Anterior cingulate cortex (tissue), 58 donors: ENCODE results near the gene FBL.
"Not testable (repeated sequence)": the region's sequence is repeated elsewhere in the genome, so short reads cannot be mapped to it uniquely, and the experiment has no call there.

Source experiments
- DNase-seq, 58 donors: peaks; one replicate each; lab custom pipeline; 2025; lab: John Stamatoyannopoulos, UW

Gene FBL

DNA sequence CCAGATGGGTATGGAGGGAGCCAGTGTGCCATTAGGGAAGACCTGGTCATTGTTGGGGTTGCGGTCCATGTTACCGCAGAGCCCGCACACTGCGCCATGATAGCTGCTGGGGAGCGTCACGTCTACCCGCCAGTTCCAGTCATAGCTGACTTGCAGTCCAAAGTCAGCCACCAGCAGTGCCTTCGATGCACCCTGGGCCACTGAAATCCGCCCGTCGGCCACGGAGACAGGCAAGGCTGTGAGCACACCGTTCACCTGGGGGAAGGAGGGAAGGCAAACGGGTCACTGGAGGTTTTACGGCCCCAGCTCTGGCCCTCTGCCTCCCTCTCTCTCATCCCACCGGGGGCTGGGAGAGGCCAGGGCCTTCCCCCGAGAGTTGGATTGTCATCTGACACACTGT lies 31.8 kb upstream of the FBL start:
- DNase-seq = not testable (repeated sequence)

DNA sequence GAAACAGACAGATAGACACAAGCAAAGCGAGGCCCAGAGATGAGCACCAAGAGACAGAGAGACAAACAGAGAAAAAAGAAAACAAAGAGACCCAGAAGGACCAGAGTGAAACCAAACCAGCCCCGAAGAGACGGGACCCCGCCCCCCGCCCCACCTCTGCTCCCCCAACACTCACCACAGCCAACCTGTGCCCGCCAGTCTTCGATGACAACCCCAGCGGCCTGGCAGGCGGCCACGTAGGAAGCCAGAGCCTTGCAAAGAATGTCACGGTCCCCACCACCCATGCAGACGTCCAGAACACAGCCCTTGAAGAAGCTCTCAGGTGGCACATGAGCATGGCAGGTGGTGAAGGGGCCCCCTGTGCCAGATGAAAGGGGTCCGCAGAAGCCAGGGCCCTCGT lies 31.3 kb upstream of the FBL start:
- not testable (repeated sequence) for DNase-seq

DNA sequence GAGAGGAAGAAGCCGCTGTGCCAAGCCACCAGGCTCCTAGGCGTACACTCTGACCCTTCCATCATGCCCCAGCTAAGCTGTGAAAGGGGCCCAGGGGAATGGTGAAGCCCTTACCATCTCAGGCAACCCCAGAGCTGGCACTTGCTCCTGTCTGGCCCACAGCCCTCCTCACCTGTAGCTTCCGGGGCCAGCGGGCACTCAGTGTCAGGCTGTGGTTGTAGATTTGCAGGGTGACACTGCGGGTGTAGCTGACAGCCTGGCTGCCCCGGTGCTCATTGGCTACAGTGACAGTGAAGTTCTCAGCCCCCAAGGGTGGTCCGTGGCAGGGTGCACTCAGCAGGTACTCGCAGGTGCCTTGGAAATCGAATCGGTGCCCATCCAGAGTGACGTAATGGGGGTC lies 30.3 kb upstream of the FBL start:
- not testable (repeated sequence) for DNase-seq

DNA sequence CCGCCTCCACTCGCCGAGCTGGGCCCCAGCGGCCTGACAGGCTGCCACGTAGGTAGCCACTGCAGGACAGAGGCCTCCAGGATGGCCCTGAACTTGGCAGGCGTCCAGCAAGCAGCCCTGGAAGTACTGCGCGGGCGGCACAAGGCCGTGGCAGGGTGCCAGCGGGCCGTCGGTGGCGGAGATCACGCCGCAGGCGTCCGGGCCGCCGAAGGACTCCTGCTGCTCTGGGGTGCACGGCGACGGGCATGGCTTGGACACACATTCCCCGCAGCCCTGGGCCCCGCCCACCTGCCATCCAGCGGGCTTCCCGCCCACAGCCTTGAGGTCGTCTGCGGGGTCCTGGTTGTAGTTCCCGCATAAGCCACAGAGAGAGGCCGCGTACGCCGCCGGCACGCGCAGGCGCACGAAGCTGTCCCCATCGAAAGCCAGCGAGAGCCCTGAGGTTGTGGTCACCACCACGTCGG lies 29.3 kb upstream of the FBL start:
- DNase-seq = not testable (repeated sequence)

DNA sequence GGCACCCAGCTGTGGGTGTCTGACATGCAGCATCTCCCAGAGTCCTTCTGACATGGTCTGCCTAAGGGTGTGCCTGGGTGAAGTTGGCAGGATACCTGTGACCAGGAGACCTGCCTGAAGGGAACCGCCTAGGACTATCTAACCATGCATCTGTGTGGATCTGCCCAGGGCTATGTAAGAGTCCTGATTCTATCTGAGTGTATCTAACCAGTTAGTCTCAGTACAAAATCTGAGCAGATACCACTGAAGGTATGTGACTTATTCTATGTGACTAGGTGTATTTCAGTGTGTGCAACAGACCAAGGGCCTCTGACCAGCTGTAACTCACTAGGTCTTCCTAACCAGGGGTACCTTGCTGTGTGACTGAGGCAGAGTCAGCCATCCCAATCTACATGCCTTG lies 28.2 kb upstream of the FBL start:
- DNase-seq = no peak

DNA sequence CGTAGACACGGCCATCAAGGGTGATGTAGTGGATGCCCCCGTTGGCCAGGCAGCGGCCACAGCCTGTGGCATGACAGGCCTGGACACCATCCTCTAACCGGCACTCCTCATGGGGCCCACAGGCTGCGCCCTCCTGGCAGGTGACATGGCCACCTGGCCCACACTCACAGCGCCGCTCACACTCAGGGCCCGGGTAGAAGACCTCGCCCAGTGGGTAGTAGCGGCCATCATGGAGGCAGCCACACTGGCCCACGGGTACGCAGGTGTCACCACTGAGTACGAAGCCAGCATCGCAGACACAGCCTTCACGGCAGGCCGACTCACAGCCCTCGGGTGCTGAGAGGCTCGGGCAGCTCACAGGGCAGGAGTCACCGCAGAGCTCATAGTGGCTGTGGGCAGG lies 27.2 kb upstream of the FBL start:
- DNase-seq = no peak

DNA sequence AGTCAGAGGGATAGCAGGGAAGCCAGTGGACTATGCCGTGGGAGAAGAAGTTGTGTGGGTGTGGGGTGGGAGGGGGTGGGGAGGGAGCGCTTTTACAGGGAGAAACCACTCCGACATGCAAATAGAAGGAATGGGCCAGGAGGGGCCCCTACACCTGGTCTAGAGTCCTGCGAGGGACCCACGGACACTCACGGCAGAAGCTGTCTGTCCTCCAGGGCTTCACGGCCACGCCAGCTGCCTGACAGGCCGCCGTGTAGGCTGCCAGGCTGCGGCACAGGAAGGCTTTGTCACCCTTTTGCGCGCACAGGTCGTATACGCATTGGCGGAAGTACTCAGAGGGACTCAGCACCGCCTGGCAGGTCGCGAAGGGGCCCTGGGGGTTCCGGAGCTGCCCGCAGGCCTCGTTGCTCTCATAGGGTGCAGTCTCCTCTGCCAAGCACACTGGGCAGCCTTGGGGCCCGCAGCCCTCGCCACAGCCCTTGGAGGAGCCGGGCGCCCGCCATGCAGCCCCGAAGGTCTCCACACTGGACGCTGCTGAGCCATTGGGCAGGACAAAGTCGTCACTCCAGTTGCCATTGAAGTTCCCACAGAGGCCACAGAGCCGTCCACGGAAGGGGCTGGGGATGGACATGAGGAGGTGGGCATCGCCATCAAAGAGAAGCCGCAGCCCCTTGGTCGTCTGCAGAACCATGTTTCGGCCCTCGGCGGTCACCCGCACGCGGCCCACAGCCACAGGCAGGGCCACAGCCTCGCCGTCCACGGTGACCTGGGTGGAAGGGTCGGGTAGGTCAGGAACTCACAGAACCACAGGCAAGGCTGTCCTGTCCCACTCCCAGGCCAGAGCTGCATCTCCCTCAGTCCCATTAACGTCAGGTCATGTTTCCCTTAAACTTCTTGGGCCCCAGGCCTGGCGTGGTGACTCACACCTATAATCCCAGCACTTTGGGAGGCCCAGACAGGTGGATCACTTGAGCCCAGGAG lies 26.0 kb upstream of the FBL start:
- DNase-seq = no peak

DNA sequence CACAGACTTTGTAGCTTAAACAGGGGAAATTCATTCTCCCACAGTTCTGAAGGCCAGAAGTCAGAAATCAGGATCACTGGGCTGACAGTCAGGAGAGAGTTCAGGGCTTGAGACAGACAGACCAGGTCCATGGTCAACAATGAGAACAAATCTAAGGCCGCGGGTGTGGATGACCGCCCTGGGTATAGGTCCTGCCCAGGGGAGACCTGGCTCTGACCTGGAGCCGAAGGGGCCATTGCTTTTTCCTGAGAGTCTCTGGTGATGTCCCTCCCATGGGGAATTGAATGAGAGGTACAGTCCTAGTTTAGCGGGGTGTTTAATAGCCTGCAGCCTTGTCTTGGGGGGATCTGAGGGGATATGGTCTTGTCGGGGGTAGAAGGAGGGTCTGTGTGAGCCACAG lies 25.2 kb upstream of the FBL start:
- no peak for DNase-seq

DNA sequence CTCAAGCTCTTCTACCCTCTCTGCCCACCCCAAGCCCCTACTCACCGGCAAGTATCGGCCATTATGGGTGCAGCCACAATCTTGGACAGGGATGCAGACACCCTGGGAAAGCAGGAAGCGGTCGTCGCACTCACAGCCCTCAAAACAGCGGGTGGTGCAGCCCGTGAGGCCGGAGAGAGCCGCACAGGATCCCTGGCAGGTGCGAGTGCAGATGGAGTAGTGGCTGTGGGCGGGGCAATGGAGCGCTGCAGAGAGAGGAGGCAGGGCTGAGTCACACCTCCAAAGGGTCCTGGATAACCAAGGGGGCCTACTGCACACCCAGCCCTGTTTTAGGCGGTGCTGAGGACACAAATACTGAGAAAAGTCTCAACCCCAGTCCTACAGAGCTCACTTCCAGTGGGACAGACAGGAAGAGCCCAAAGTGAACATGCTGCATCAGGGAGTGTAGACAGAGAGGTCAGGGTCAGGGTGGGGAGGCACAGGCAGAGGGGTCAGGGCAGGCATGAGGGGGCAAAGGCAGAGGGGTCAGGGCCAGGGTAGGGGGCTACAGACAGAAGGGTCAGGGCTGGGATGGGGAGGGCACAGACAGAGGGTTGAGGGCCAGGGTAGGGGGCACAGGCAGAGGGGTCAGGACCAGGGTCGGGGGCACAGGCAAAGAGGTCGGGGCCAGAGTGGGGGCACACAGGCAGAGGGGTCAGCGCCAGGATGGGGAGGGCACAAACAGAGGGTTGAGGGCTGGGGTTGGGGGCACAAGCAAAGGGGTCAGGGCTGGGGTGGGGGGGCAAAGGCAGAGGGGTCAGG lies 24.2 kb upstream of the FBL start:
- no peak for DNase-seq

DNA sequence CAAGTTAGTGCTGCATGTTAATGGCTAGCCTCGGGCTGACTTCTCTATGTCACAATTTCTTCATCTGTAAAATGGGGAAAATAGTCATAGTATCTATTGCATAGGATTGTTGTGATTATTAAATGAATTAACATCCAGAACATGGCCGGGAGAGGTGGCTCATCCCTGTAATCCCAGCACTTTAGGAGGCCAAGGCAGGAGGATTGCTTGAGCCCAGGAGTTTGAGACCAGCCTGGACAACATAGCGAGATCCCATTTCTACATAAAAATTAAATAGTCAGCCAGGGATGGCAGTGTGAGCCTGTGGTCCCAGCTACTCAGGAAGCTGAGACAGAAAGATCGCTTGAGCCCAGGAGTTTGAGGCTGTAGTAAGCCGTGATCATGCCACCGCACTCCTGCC lies 21.8 kb upstream of the FBL start:
- no peak for DNase-seq

DNA sequence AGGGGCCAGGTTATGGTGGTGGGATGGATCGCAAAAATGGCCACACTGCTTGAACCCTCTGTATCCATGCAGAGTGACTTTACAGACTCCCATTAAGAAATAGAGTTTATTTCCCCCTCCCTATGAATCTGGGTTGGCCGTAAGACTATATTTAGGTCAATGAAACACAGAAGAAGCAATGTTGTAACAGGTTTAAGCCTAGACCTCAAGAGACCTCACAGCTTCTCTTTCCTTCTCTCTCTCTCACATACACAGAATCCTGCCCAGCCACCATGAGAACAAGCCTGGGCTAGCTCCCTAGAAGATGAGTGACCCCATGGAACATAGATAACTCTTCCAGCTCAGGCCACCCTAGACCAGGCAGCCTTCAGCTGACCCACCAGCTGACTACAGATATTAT lies 21.0 kb upstream of the FBL start:
- DNase-seq = no peak

DNA sequence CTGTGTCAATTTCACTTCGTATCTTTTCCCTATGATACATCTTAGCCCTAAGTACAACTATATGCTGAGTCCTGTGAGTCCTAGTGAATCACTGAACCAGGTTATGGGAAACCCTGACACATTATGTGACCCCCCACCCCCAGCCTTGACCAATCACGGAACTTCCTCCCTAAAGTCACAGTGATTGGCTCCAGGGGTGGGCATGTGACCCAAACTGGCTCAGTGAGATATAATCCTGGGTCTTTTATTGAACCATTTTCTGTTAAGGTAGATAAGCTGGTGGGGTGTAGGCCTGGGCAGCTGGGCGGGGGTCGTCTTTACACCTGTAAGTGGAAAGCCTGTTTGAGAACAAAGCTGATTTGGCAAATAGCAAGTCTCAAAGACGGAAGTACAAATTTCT lies 19.8 kb upstream of the FBL start:
- no peak for DNase-seq

DNA sequence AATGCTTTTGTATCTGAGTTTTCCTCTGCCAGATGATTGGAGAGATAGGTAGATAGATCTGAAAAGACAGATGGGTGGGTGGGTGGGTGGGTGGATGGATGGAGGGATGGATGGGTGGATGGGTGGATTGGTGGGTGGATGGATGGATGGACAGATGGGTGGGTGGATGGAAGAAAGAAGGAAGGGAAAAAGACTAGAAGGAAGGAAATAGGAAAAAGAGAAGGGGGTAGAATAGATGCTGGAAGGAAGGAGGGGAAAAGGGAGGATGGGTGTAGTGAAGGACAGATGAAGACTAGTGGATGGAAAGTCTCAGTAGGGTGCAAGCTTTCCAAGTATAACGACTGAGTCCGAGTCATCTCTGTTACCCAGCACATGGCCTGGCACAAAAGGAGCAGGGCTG lies 19.0 kb upstream of the FBL start:
- no peak for DNase-seq

DNA sequence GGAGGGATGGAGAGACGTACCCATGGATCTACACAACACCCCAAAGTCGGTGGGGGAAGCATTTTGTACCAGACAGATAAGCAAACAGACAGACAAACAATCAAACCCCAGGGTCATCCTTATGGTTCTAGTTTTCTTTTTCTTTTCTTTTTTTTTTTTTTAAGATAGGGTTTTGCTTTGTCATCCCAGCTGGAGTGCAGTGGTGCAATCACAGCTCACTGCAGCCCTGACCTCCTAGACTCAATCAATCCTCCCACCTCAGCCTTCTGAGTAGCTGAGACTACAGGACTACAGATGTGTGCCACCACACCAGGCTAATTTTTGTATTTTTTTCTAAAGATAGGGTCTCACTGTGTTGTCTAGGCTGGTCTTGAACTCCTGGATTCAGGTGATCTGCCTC lies 17.9 kb upstream of the FBL start:
- DNase-seq = no peak

DNA sequence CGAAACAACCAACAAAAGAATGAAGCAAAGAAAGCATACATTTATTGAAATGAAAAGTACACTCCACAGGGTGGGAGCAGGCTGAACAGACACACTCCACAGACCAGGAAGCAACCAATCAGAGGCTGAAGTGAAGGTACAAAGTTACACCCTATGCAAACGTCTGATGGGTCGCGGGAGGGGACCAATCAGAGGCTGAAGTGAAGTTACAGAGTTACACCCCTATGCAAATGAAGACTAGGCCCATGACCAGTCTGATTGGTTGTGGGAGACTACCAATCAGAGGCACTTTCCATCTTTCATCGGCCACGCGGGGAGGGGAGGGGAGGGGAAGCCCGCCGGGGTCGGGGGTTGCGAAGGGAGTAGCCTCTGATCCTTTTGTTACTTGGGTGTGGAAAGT lies 12.4 kb upstream of the FBL start:
- peak in 11 of 58 donors; percentile 8 to 70 (median 52) for DNase-seq

DNA sequence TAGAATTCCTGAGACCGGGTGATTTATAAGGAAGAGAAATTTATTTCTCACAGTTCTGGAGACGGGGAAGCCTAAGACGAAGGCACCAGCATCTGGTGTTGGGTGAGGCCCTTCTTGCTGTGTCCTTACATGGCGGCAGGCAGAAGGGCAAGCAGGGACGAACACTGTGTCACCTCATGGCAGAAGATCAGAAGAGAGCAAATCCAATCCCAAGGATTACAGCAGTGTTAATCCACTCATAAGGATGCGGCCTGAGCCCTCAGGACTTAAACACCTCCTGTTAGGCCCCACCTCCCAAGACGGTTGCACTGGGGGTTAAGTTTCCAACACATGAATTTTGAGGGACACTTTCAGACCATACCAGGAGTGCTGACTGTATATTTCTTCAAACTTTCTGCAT lies 6.7 kb upstream of the FBL start:
- DNase-seq = no peak

DNA sequence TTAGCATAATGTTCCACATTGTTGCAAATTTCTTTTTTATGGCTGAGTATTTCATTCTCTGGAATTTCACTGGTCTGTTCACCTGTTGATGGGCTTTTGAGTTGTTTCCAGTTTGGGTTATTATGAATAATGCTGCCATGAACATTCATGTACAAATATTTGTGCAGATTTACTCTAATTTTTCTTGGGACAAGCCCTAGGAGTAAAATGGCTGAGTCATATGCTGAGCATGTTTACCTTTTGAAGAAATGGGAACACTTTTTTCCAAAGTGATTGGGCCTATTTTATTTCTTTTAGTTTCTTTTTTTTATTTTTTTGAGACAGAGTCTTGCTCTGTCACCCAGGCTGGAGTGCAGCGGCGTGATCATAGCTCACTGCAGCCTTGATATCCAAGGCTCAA lies 4.7 kb upstream of the FBL start:
- DNase-seq = no peak

DNA sequence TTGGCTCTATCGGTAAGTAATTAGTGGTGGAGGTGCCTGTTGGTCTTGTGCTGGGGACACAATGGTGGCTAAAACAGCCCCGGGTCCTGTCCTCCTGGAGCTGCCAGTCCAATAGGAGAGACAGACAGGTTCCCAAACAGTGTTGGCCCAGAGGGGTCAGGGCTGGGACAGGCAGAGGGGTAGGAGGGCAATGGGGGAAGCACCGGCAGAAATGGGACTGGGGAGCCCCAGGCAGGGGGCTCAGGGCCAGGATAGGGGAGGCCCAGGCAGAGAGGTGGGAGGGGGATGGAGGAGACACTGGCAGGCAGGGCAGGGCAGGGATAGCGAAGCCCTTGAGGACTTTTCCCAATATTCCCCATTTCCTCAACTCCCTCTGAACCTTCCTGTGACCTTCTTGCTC lies 2.2 kb upstream of the FBL start:
- no peak for DNase-seq

DNA sequence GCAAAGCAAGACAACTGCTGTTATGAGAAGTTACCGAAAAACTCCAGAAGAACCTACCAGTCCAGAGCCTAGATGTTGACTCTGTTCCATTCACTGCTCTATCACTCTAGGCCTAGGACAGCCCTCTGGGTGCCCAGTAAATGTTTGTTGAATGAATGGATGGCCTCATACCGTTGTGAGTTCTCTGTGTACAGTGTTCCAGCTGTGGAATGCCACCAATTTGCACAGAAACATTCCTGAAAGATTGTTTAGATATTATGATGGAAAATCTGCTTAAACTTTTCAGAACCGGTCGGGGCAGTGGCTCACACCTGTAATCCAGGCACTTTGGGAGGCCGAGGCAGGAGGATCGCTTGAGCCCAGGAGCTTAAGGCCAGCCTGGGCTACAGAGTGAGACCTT lies 1.3 kb upstream of the FBL start:
- no peak for DNase-seq

DNA sequence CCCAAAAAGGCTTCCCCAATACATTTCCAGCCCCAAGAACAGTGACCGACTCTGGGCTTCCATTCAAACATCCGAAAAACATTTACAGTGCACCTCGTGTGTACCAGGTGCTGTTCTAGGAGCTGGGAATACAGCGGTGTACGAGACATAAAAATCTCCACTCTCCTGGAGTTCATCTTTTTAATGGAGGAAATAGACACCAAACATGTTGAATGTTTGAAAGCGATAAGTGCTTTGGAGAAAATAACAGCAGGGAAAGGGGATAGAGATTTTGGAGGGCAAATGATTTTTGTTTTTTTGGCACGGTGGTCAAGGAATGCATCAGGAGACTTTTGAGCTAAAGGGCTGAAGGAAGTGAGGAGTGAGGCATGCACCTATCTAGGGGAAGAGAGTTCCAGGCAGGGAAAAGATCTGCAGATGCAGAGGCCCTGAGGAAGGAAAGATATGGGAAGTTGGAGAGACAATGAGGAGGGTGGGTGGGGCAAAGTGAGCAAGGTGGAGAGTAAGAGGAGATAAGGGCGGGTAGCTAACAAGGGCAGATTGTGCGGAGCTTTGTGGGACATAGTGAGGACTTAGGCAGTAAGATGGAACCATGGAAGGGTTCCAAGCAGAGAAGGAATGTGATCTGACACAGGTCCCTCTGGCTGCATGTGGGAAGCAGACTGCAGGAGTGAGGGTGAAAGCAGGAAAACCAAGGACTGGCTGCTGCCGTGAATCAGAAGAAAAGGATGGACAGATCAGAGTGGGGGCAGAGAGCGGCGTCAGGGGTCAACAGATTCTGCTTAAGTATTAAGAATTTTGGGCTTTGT lies 703 bp upstream of the FBL start:
- DNase-seq = no peak

DNA sequence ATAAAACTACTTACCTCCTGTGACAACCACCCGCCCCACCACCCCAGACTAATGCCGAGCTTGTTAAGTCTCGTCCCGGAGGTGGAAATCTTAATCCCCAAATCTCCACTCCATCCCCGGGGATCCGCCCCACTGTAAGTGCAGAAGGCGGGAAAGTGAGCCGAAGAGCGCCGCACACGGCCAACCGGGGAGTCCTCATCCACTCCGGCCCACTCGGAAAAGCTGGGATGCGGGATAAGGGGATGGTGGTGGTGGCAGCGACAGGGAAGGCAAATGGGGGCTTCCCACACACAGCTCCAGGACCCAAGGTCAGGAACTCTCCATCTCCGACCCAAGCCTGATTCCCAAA lies 621 bp downstream of the FBL start:
- DNase-seq = peak in 5 of 58 donors; percentile 13 to 24 (median 16)
